IgD-negative memory B cell (primary cell): ENCODE results near the gene MREG. TPM values are rescaled to one million over a fixed set of nuclear protein-coding genes. Genes with fewer than 3 reads are reported as not detected.

ENCODE experiments used
- H3K27ac Mint-ChIP-seq, 3 donors: one replicate each; pipeline ENCODE4 v1.8.0; 2020 to 2022; ENCODE audit warnings: mild to moderate bottlenecking in 3 of 3, mixed read lengths in 3 of 3, moderate library complexity in 1 of 3
- H3K27me3 Mint-ChIP-seq: one replicate; pipeline ENCODE4 v1.8.0; 2021; ENCODE audit warnings: mixed read lengths
- H3K36me3 Mint-ChIP-seq: one replicate; pipeline ENCODE4 v1.8.0; 2020; ENCODE audit warnings: mild to moderate bottlenecking, mixed read lengths
- H3K4me1 Mint-ChIP-seq, 3 donors: one replicate each; pipeline ENCODE4 v1.8.0; 2020 to 2022; ENCODE audit warnings: mixed read lengths in 3 of 3, mild to moderate bottlenecking in 1 of 3
- H3K4me3 Mint-ChIP-seq, 4 donors: one replicate each; pipeline ENCODE4 v1.8.0; 2020 to 2022; ENCODE audit warnings: mild to moderate bottlenecking in 4 of 4, mixed read lengths in 4 of 4, moderate library complexity in 3 of 4
- H3K9me3 Mint-ChIP-seq, 3 donors: one replicate each; pipeline ENCODE4 v1.8.0; 2020 to 2021; ENCODE audit warnings: mixed read lengths in 3 of 3, mild to moderate bottlenecking in 1 of 3
- polyA plus RNA-seq: library from polyadenylated mRNA; unstranded; fragments of 300-500 nt; fragmentation: Illumina TruSeq; gene quantifications from one replicate; pipeline ENCODE4 v1.2.3, GENCODE V29; 2021

MREG gene
- polyA plus RNA-seq, 1 donor from 2014 or later, result 2.4 TPM

- Mint-ChIP-seq H3K9me3 (peaks cover 0 to 2% (median 0%) of the 10 kb centered on the region in 3 donors), H3K36me3 (peaks cover 6% of the 10 kb centered on the region), H3K4me3 (no peak overlapping the region), H3K4me1 (peaks cover 5 to 6% (median 5%) of the 10 kb centered on the region in 3 donors), H3K27me3 (peaks cover 17% of the 10 kb centered on the region), H3K27ac (no peak overlapping the region)
Measured at GRCh38 chr2:215900203-215900611, 113.1 kb downstream of the MREG start.

GRCh38 chr2:215899141-215900074 is 113.9 kb downstream of the MREG start:
- Mint-ChIP-seq H3K9me3 (peaks cover 0 to 2% (median 0%) of the 10 kb centered on the region in 3 donors), H3K27me3 (peaks cover 16% of the 10 kb centered on the region), H3K4me1 (peaks cover 5 to 6% (median 5%) of the 10 kb centered on the region in 3 donors), H3K4me3 (no peak overlapping the region), H3K36me3 (peaks cover 6% of the 10 kb centered on the region), H3K27ac (no peak overlapping the region)

GRCh38 chr2:215898363-215898762 is 115.0 kb downstream of the MREG start:
- Mint-ChIP-seq H3K9me3 (peaks cover 0 to 2% (median 0%) of the 10 kb centered on the region in 3 donors), H3K36me3 (peaks cover 3% of the 10 kb centered on the region), H3K4me1 (peaks cover 5 to 6% (median 5%) of the 10 kb centered on the region in 3 donors), H3K27ac (no peak overlapping the region), H3K27me3 (peaks cover 15% of the 10 kb centered on the region), H3K4me3 (no peak overlapping the region)

GRCh38 chr2:215896921-215897320 is 116.4 kb downstream of the MREG start:
- Mint-ChIP-seq H3K9me3 (peaks cover 0 to 2% (median 0%) of the 10 kb centered on the region in 3 donors), H3K27ac (no peak overlapping the region)

GRCh38 chr2:215895330-215895729 is 118.0 kb downstream of the MREG start:
- Mint-ChIP-seq H3K36me3 (peaks cover 3% of the 10 kb centered on the region), H3K4me3 (no peak overlapping the region), H3K27me3 (peaks cover 8% of the 10 kb centered on the region), H3K9me3 (peaks cover 0 to 2% (median 0%) of the 10 kb centered on the region in 3 donors), H3K27ac (no peak overlapping the region), H3K4me1 (no peaks in the 10 kb centered on the region)

More at GRCh38 chr2:215896921-215897320, 116.4 kb downstream of the MREG start:
- H3K27me3 Mint-ChIP-seq, result peaks cover 12% of the 10 kb centered on the region
- peaks cover 5 to 6% (median 5%) of the 10 kb centered on the region in 3 donors for H3K4me1 Mint-ChIP-seq
- H3K4me3 Mint-ChIP-seq, result no peak overlapping the region
- peaks cover 3% of the 10 kb centered on the region for H3K36me3 Mint-ChIP-seq

Other genes starting within 250 kb of the MREG start
- 18.6 TPM for gene PECR, start 68.3 kb upstream of the MREG start, polyA plus RNA-seq
- 0.53 TPM for gene TMEM169, start 68.4 kb upstream of the MREG start, polyA plus RNA-seq
- gene XRCC5, start 95.8 kb upstream of the MREG start, polyA plus RNA-seq, result 234 TPM